Stomach (tissue), 4 donors: ENCODE measurements around the gene SMPD2.

Source experiments
- POLR2A ChIP-seq, 4 donors: fragments of 450-650 bp; IDR thresholded peaks; one replicate each; pipeline ENCODE4 v1.6.1; 2016; ENCODE audit warnings: antibody characterized with exemption in 4 of 4, control low read depth in 2 of 4, mild to moderate bottlenecking in 1 of 4, moderate library complexity in 1 of 4
- POLR2AphosphoS5 ChIP-seq, 3 donors: sonication (generic); formaldehyde crosslinking; IDR thresholded peaks; one replicate each; pipeline ENCODE4 v1.6.1; 2016; ENCODE audit warnings: antibody characterized with exemption in 3 of 3
- TF ChIP-seq, protein P1 (sequence below), 7 experiments: fragments of 450-650 bp in 4 of 7; fragments of 200-600 bp in 3 of 7; sonication (generic) in 3 of 7; IDR thresholded peaks; one replicate each; pipeline ENCODE4 v1.5.1; 2016 to 2019; ENCODE audit warnings: antibody characterized with exemption in 7 of 7, control low read depth in 2 of 7, mild to moderate bottlenecking in 1 of 7

DNA sequence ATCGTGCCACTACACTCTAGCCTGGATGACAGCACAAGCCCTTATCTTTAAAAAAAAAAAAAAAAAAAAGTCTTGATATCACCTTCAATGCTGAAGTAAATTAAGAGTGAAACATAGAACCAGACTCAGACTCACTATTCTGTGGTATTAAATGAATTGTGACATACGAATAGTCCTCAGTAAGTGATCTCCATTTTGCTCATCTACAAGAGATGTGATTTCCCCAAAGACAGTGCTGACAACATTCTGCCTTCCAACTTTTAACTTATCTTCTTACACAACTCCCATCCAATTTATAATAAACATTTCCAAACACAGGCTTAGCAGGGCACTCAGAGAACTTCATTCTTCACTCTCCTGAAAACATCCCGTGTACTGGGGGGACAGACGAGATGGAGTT, 34.5 kb downstream of the SMPD2 start:
- TF ChIP-seq, protein P1, sequence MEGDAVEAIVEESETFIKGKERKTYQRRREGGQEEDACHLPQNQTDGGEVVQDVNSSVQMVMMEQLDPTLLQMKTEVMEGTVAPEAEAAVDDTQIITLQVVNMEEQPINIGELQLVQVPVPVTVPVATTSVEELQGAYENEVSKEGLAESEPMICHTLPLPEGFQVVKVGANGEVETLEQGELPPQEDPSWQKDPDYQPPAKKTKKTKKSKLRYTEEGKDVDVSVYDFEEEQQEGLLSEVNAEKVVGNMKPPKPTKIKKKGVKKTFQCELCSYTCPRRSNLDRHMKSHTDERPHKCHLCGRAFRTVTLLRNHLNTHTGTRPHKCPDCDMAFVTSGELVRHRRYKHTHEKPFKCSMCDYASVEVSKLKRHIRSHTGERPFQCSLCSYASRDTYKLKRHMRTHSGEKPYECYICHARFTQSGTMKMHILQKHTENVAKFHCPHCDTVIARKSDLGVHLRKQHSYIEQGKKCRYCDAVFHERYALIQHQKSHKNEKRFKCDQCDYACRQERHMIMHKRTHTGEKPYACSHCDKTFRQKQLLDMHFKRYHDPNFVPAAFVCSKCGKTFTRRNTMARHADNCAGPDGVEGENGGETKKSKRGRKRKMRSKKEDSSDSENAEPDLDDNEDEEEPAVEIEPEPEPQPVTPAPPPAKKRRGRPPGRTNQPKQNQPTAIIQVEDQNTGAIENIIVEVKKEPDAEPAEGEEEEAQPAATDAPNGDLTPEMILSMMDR (IDR thresholded peaks at IDR 0.05): no peak
- TF ChIP-seq POLR2A (IDR thresholded peaks at IDR 0.05) (no peak), POLR2AphosphoS5 (IDR thresholded peaks at IDR 0.05) (no peak)
